K562 (cell line): ENCODE data around the gene UBE2S. TPM values are rescaled to one million over a fixed set of nuclear protein-coding genes. Genes with fewer than 3 reads are reported as not detected.

Experiments used
- BMI1 ChIP-seq: fragments of 150-350 bp; IDR thresholded peaks from 2 replicates; pipeline ENCODE4 v1.6.1; 2014; ENCODE audit warnings: low read length
- FOS ChIP-seq: IDR thresholded peaks from 3 replicates; pipeline ENCODE4 v1.6.1; 2011; ENCODE audit not compliant: insufficient read length; ENCODE audit errors: extremely low read depth
- GABPB1 ChIP-seq: sonication (generic); formaldehyde crosslinking; IDR thresholded peaks from 2 replicates; pipeline ENCODE4 v1.8.0; 2022; ENCODE audit warnings: mild to moderate bottlenecking, missing genetic modification reagents
- HINFP ChIP-seq: fragments of 450-650 bp; conservative IDR thresholded peaks from 2 replicates; pipeline ENCODE4 v1.6.1; 2016; ENCODE audit warnings: missing genetic modification characterization, low read depth, mild to moderate bottlenecking, control low read depth, missing compliant biosample characterization
- HLTF ChIP-seq: fragments of 450-650 bp; IDR thresholded peaks from 2 replicates; pipeline ENCODE4 v1.6.1; 2016
- KAT2B ChIP-seq: IDR thresholded peaks from one replicate; pipeline ENCODE4 v1.6.1; 2012; ENCODE audit warnings: low read depth, mild to moderate bottlenecking, control low read depth, inconsistent platforms, low read length, moderate library complexity
- MECOM ChIP-seq: fragments of 250-450 bp; sonication (Bioruptor Pico); IDR thresholded peaks from 2 replicates; pipeline ENCODE4 v1.8.0; 2022; ENCODE audit warnings: inconsistent platforms
- MLLT1 ChIP-seq, 2 experiments: fragments of 450-650 bp; IDR thresholded peaks; 2 replicates each; pipeline ENCODE4 v1.6.1; 2016
- NR1H2 ChIP-seq: sonication (generic); formaldehyde crosslinking; IDR thresholded peaks from 2 replicates; pipeline ENCODE4 v1.4.0; 2020; ENCODE audit warnings: mild to moderate bottlenecking, missing genetic modification reagents
- PHB2 ChIP-seq: fragments of 450-650 bp; IDR thresholded peaks from 2 replicates; pipeline ENCODE4 v1.6.1; 2017; ENCODE audit warnings: low read depth
- POLR2A ChIP-seq: fragments of 450-650 bp; conservative IDR thresholded peaks from 2 replicates; pipeline ENCODE4 v1.6.1; 2016
- TARDBP ChIP-seq: fragments of 450-650 bp; IDR thresholded peaks from 2 replicates; pipeline ENCODE4 v1.6.1; 2016
- XRCC5 ChIP-seq: fragments of 200-400 bp; formaldehyde crosslinking; IDR thresholded peaks from 2 replicates; pipeline ENCODE4 v1.6.1; 2017; ENCODE audit warnings: low read depth, mild to moderate bottlenecking, low read length
- ZBTB1 ChIP-seq: sonication (generic); formaldehyde crosslinking; IDR thresholded peaks from 2 replicates; pipeline ENCODE4 v1.8.1; 2023; ENCODE audit warnings: missing genetic modification reagents, low read depth, mild to moderate bottlenecking, borderline replicate concordance
- ZFPM2 ChIP-seq: fragments of 250-450 bp; sonication (Bioruptor Pico); IDR thresholded peaks from 2 replicates; pipeline ENCODE4 v1.5.1; 2022; ENCODE audit warnings: mild to moderate bottlenecking
- ZNF124 ChIP-seq: sonication (generic); formaldehyde crosslinking; IDR thresholded peaks from 2 replicates; pipeline ENCODE4 v1.8.1; 2022; ENCODE audit warnings: missing genetic modification reagents
- ZNF277 ChIP-seq: fragments of 250-450 bp; sonication (Bioruptor Pico); IDR thresholded peaks from 2 replicates; pipeline ENCODE4 v1.8.0; 2022; ENCODE audit warnings: inconsistent platforms, mild to moderate bottlenecking, moderate library complexity, borderline replicate concordance
- ZNF431 ChIP-seq: sonication (generic); formaldehyde crosslinking; IDR thresholded peaks from 2 replicates; pipeline ENCODE4 v1.8.0; 2022; ENCODE audit warnings: mild to moderate bottlenecking, missing genetic modification reagents
- polyA plus RNA-seq, 8 experiments: library from polyadenylated mRNA; depleted of rRNA in 4 of 8; stranded (reverse) in 5 of 8; unstranded in 3 of 8; fragments of >200 nt; fragmentation: Nextera tagmentation in 2 of 8; fragmentation: Illumina TruSeq in 1 of 8; extraction: Ambion mirVana in 2 of 8; extraction: Trizol in 1 of 8; gene quantifications; 2 replicates each; pipeline versions ENCODE4 v1.2.1 to v1.2.3, GENCODE V29; 2011 to 2014; ENCODE audit warnings: inconsistent platforms in 1 of 8, missing spikeins in 1 of 8
- total RNA-seq, 7 experiments: library from RNA; depleted of rRNA in 6 of 7; stranded (reverse); fragments of >200 nt in 6 of 7; fragmentation: Illumina TruSeq in 2 of 7; extraction: Trizol in 2 of 7; gene quantifications; 2 replicates each; pipeline versions ENCODE4 v1.2.1 to v1.2.3, GENCODE V29; 2011 to 2021; ENCODE audit warnings: low replicate concordance in 1 of 7
- TF ChIP-seq, protein P1 (sequence below), 2 experiments: fragments of 450-650 bp in 1 of 2; IDR thresholded peaks; 2 replicates each; pipeline ENCODE4 v1.6.1; 2011 to 2017; ENCODE audit warnings: low read depth in 2 of 2, antibody characterized with exemption in 1 of 2, borderline replicate concordance in 1 of 2, low read length in 1 of 2, mild to moderate bottlenecking in 1 of 2, mixed read lengths in 1 of 2; ENCODE audit not compliant: control insufficient read depth in 1 of 2

Gene UBE2S
- total and polyA plus RNA-seq, 9 of the 15 experiments (the other 6 are each of a cell fraction or from before 2014, with no cell fraction given) = 1.5 to 1,305 (median 157) TPM

- TF ChIP-seq, protein P1, sequence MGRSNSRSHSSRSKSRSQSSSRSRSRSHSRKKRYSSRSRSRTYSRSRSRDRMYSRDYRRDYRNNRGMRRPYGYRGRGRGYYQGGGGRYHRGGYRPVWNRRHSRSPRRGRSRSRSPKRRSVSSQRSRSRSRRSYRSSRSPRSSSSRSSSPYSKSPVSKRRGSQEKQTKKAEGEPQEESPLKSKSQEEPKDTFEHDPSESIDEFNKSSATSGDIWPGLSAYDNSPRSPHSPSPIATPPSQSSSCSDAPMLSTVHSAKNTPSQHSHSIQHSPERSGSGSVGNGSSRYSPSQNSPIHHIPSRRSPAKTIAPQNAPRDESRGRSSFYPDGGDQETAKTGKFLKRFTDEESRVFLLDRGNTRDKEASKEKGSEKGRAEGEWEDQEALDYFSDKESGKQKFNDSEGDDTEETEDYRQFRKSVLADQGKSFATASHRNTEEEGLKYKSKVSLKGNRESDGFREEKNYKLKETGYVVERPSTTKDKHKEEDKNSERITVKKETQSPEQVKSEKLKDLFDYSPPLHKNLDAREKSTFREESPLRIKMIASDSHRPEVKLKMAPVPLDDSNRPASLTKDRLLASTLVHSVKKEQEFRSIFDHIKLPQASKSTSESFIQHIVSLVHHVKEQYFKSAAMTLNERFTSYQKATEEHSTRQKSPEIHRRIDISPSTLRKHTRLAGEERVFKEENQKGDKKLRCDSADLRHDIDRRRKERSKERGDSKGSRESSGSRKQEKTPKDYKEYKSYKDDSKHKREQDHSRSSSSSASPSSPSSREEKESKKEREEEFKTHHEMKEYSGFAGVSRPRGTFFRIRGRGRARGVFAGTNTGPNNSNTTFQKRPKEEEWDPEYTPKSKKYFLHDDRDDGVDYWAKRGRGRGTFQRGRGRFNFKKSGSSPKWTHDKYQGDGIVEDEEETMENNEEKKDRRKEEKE (IDR thresholded peaks at IDR 0.05; ENCODE audit: borderline replicate concordance in 1 of 2, control insufficient read depth in 1 of 2, low read depth in 2 of 2, low read length in 1 of 2) = no peak
- TF ChIP-seq ZNF277 (CRISPR knock-in tag) (no peak), MLLT1 (IDR thresholded peaks at IDR 0.05) (no peak), TARDBP (0 out of 2 replicates have a peak, but pooled peaks have one; percentile 57), GABPB1 (CRISPR knock-in tag) (no peak), KAT2B (no peak), ZNF124 (no peak), ZFPM2 (CRISPR knock-in tag) (no peak), ZBTB1 (CRISPR knock-in tag) (no peak), MECOM (CRISPR knock-in tag) (no peak; the same call in 1 of the 2 replicates), FOS (no peak), ZNF431 (no peak), HLTF (no peak), XRCC5 (no peak), PHB2 (no peak), HINFP (tag) (no peak), NR1H2 (no peak), BMI1 (no peak), POLR2A (no peak)
Observed at GRCh38 chr19:55408533-55408872, 915 bp upstream of the UBE2S start (continued).
